CD14-positive monocyte (primary cell): ENCODE measurements around the gene KRTAP9-7. TPM values are rescaled to one million over a fixed set of nuclear protein-coding genes. Genes with fewer than 3 reads are reported as not detected.
"Not testable (repeated sequence)": the region's sequence is repeated elsewhere in the genome, so short reads cannot be mapped to it uniquely, and the experiment has no call there.

Experiments
- DNase-seq, 3 donors: peaks; one replicate each; pipeline ENCODE4 v3.0.0-alpha.2; 2011 to 2022
- H2AFZ ChIP-seq: 2 replicates; pipeline ENCODE4 v1.6.0; 2012; ENCODE audit warnings: mild to moderate bottlenecking, low read depth, low read length, inconsistent platforms; ENCODE audit not compliant: insufficient read depth, poor library complexity, severe bottlenecking
- H3K27ac ChIP-seq, 2 donors: 1 replicate in 1 of 2; 2 replicates in 1 of 2; pipeline ENCODE4 v1.5.1; 2012 to 2013; ENCODE audit warnings: low read length in 2 of 2, control low read depth in 1 of 2, inconsistent platforms in 1 of 2, low read depth in 1 of 2, mild to moderate bottlenecking in 1 of 2
- H3K27me3 ChIP-seq, 2 donors: one replicate each; pipeline versions ENCODE4 v1.6.0 to v1.6.1; 2011 to 2013; ENCODE audit warnings: low read length in 2 of 2; ENCODE audit not compliant: control insufficient read depth in 2 of 2, insufficient read depth in 2 of 2
- H3K36me3 ChIP-seq, 2 donors: replicated peaks in 1 of 2; 1 replicate in 1 of 2; 2 replicates in 1 of 2; pipeline versions ENCODE4 v1.5.1 to v1.6.1; 2012 to 2013; ENCODE audit warnings: low read length in 2 of 2, control low read depth in 1 of 2, inconsistent platforms in 1 of 2, mild to moderate bottlenecking in 1 of 2; ENCODE audit not compliant: insufficient read depth in 2 of 2, control insufficient read depth in 1 of 2
- H3K4me1 ChIP-seq, 2 donors: 1 replicate in 1 of 2; 2 replicates in 1 of 2; pipeline versions ENCODE4 v1.5.1 to v1.6.1; 2012 to 2013; ENCODE audit warnings: low read length in 2 of 2, control low read depth in 1 of 2, inconsistent platforms in 1 of 2, mild to moderate bottlenecking in 1 of 2, moderate library complexity in 1 of 2; ENCODE audit not compliant: insufficient read depth in 2 of 2, control insufficient read depth in 1 of 2
- H3K4me2 ChIP-seq: replicated peaks from 2 replicates; pipeline ENCODE3; 2012; ENCODE audit warnings: low read length, moderate library complexity, mild to moderate bottlenecking; ENCODE audit not compliant: poor library complexity, severe bottlenecking; ENCODE audit errors: extremely low read depth
- H3K4me3 ChIP-seq, 3 experiments: fragments of 200-600 bp in 1 of 3; sonication (generic) in 1 of 3; replicated peaks in 1 of 3; 1 replicate in 2 of 3; 2 replicates in 1 of 3; pipeline ENCODE4 v1.5.1; 2011 to 2013; ENCODE audit warnings: low read length in 3 of 3, mild to moderate bottlenecking in 3 of 3, control low read depth in 2 of 3, low read depth in 2 of 3, inconsistent platforms in 1 of 3, moderate library complexity in 1 of 3
- H3K79me2 ChIP-seq: 2 replicates; pipeline ENCODE4 v1.6.0; 2012; ENCODE audit warnings: mild to moderate bottlenecking, control low read depth, inconsistent platforms, low read length, moderate library complexity; ENCODE audit not compliant: insufficient read depth
- H3K9ac ChIP-seq: 2 replicates; pipeline ENCODE4 v1.6.0; 2017; ENCODE audit warnings: low read length, mild to moderate bottlenecking; ENCODE audit not compliant: insufficient read depth, poor library complexity, severe bottlenecking
- H3K9me3 ChIP-seq, 2 donors: replicated peaks in 1 of 2; 1 replicate in 1 of 2; 2 replicates in 1 of 2; pipeline versions ENCODE4 v1.5.1 to v1.6.1; 2012 to 2013; ENCODE audit warnings: low read length in 2 of 2, control low read depth in 1 of 2; ENCODE audit not compliant: control insufficient read depth in 1 of 2, insufficient read depth in 1 of 2
- H4K20me1 ChIP-seq: 2 replicates; pipeline ENCODE4 v1.6.0; 2012; ENCODE audit warnings: mild to moderate bottlenecking, low read length, control low read depth, moderate library complexity; ENCODE audit not compliant: insufficient read depth
- H3K27ac Mint-ChIP-seq, 7 donors: one replicate each; pipeline ENCODE4 v1.8.0; 2020; ENCODE audit warnings: mild to moderate bottlenecking in 7 of 7, mixed read lengths in 7 of 7, moderate library complexity in 6 of 7, inconsistent platforms in 2 of 7
- H3K27me3 Mint-ChIP-seq, 3 donors: one replicate each; pipeline ENCODE4 v1.8.0; 2021 to 2022; ENCODE audit warnings: low read depth in 3 of 3, mild to moderate bottlenecking in 3 of 3, mixed read lengths in 3 of 3, moderate library complexity in 3 of 3, inconsistent platforms in 1 of 3
- H3K36me3 Mint-ChIP-seq, 2 donors: one replicate each; pipeline ENCODE4 v1.8.0; 2020; ENCODE audit warnings: mixed read lengths in 2 of 2, inconsistent platforms in 1 of 2, mild to moderate bottlenecking in 1 of 2
- H3K4me1 Mint-ChIP-seq: one replicate; pipeline ENCODE4 v1.8.0; 2020; ENCODE audit warnings: mild to moderate bottlenecking, mixed read lengths
- H3K4me3 Mint-ChIP-seq, 2 donors: one replicate each; pipeline ENCODE4 v1.8.0; 2020; ENCODE audit warnings: mild to moderate bottlenecking in 2 of 2, mixed read lengths in 2 of 2, moderate library complexity in 1 of 2
- H3K9me3 Mint-ChIP-seq, 7 donors: one replicate each; pipeline ENCODE4 v1.8.0; 2020 to 2022; ENCODE audit warnings: mixed read lengths in 7 of 7, mild to moderate bottlenecking in 6 of 7, moderate library complexity in 6 of 7, inconsistent platforms in 2 of 7
- CTCF ChIP-seq: fragments of 200-600 bp; IDR thresholded peaks from one replicate; pipeline ENCODE4 v1.8.0; 2022; ENCODE audit warnings: antibody characterized with exemption, mild to moderate bottlenecking
- WGBS: methylation state at CpG from one replicate; pipeline ENCODE4 v1.1.5; 2013; ENCODE audit warnings: missing lambda C conversion rate; ENCODE audit not compliant: insufficient coverage; 5-methylcytosine and 5-hydroxymethylcytosine counted together
- intact Hi-C, 2 donors: fragments of 100-400 bp; cut with micrococcal nuclease; formaldehyde crosslinking; loops; one replicate each; pipeline versions ENCODE4 v1.15.0 to v1.15.1; 2023
- polyA plus RNA-seq, 3 donors: library from polyadenylated mRNA; depleted of rRNA in 1 of 3; unstranded in 2 of 3; stranded (reverse) in 1 of 3; fragments of 300-500 nt in 2 of 3; fragments of >200 nt in 1 of 3; fragmentation: Illumina TruSeq in 2 of 3; gene quantifications; 1 replicate in 2 of 3; 2 replicates in 1 of 3; pipeline ENCODE4 v1.2.3, GENCODE V29; 2012 to 2021

The KRTAP9-7 gene
- polyA plus RNA-seq, 3 donors: not detected

- Mint-ChIP-seq H3K4me3 (no peak overlapping the region), H3K36me3 (no peaks in the 10 kb centered on the region), H3K27me3 (peaks cover 3 to 20% (median 4%) of the 10 kb centered on the region in 3 donors), H3K4me1 (no peaks in the 10 kb centered on the region), H3K27ac (no peak overlapping the region), H3K9me3 (peaks cover 0 to 3% (median 0%) of the 10 kb centered on the region in 7 donors)
- Histone ChIP-seq H3K27ac (no peak overlapping the region), H3K79me2 (no peaks in the 10 kb centered on the region), H3K9ac (no peak overlapping the region), H3K36me3 (no peaks in the 10 kb centered on the region), H3K9me3 (no peaks in the 10 kb centered on the region), H3K4me3 (no peak overlapping the region), H4K20me1 (no peaks in the 10 kb centered on the region), H3K4me2 (no peak overlapping the region), H2AFZ (no peak overlapping the region), H3K4me1 (no peaks in the 10 kb centered on the region), H3K27me3 (peaks cover 0 to 3% of the 10 kb centered on the region in 2 donors)
- no peak for DNase-seq
- no peak for TF ChIP-seq CTCF
- intact Hi-C loops: no loop called here
These were observed 45.4 kb upstream of the KRTAP9-7 start for GRCh38 chr17:41230094-41230493.

- Histone ChIP-seq H3K36me3 (no peaks in the 10 kb centered on the region), H3K4me1 (no peaks in the 10 kb centered on the region), H3K9ac (no peak overlapping the region), H3K4me2 (no peak overlapping the region), H3K4me3 (no peak overlapping the region), H4K20me1 (no peaks in the 10 kb centered on the region), H3K27me3 (peaks cover 0 to 3% of the 10 kb centered on the region in 2 donors), H2AFZ (no peak overlapping the region), H3K27ac (no peak overlapping the region), H3K9me3 (no peaks in the 10 kb centered on the region), H3K79me2 (no peaks in the 10 kb centered on the region)
- intact Hi-C loops: no loop called here
- no peaks in the 10 kb centered on the region for H3K4me1 Mint-ChIP-seq
- H3K27me3 Mint-ChIP-seq: peaks cover 4 to 20% (median 8%) of the 10 kb centered on the region in 3 donors
- H3K27ac Mint-ChIP-seq: no peak overlapping the region
- no peak for TF ChIP-seq CTCF
- H3K9me3 Mint-ChIP-seq: peaks cover 0 to 4% (median 0%) of the 10 kb centered on the region in 7 donors
- peak overlapping the region in 1 of 2 donors; percentile 5 for H3K4me3 Mint-ChIP-seq
- no peak for DNase-seq
- WGBS: 90% methylated on average over 2 of the region's 6 CpGs
- H3K36me3 Mint-ChIP-seq: no peaks in the 10 kb centered on the region
These were observed 43.8 kb upstream of the KRTAP9-7 start for GRCh38 chr17:41231731-41232130.

GRCh38 chr17:41232399-41233105 lies 42.9 kb upstream of the KRTAP9-7 start, which contains the start of gene KRTAP9-3:
TSS of gene KRTAP9-3 (plus strand) at chr17:41232449. CDS start at chr17:41232502, 53 bp downstream.
- H3K4me3 ChIP-seq, H3K9me3 ChIP-seq, intact Hi-C loops, H3K36me3 Mint-ChIP-seq, H3K4me2 ChIP-seq, H3K4me1 Mint-ChIP-seq, H3K4me1 ChIP-seq, H3K36me3 ChIP-seq, H3K27ac ChIP-seq, H3K9ac ChIP-seq, H3K9me3 Mint-ChIP-seq, H4K20me1 ChIP-seq, H3K79me2 ChIP-seq, H2AFZ ChIP-seq, H3K27me3 ChIP-seq, H3K27ac Mint-ChIP-seq, DNase-seq: not testable (repeated sequence)
- 70% methylated on average over 1 of the region's 1 CpG for WGBS
- peak within 1 kb of the TSS in 1 of 2 donors; percentile 5 for H3K4me3 Mint-ChIP-seq
- H3K27me3 Mint-ChIP-seq: peaks cover 7 to 20% (median 8%) of the 10 kb centered on the region in 3 donors
